Endothelial cell of umbilical vein (primary cell): ENCODE data around the gene KRT71. TPM values are rescaled to one million over a fixed set of nuclear protein-coding genes. Genes with fewer than 3 reads are reported as not detected.

Experiments
- BruUV-seq: library from RNA; stranded (reverse); fragments of 400-500 nt; replicated peaks from 2 replicates; lab custom pipeline; 2021; lab: Mats Ljungman, UMichigan
- CTCF ChIA-PET: fragments of 300-600, 350-600 bp; sonication (Branson Sonifier 250); formaldehyde crosslinking; loops from one replicate; lab custom pipeline; 2021; ENCODE audit warnings: antibody characterized with exemption, inconsistent platforms; lab: Charles Lee
- POLR2A ChIA-PET: fragments of 300-600, 350-600 bp; sonication (Branson Sonifier 250); formaldehyde crosslinking; loops from one replicate; lab custom pipeline; 2021; ENCODE audit warnings: antibody characterized with exemption, inconsistent platforms; lab: Charles Lee
- DNase-seq: peaks from one replicate; pipeline ENCODE4 v3.0.0-alpha.2; 2011; ENCODE audit warnings: low read depth, low spot score
- FAIRE-seq: peaks from 2 replicates; lab custom pipeline; 2011; peaks lifted over from hg19 to GRCh38; lab: Jason Lieb, UNC
- H2AFZ ChIP-seq: 2 replicates; pipeline ENCODE4 v1.6.0; 2012; ENCODE audit warnings: low read depth, low read length, control low read depth, inconsistent platforms
- H3K27ac ChIP-seq: 2 replicates; pipeline ENCODE4 v1.5.1; 2011; ENCODE audit warnings: low read depth, mild to moderate bottlenecking, control low read depth, low read length, moderate library complexity; ENCODE audit not compliant: insufficient read depth
- H3K27me3 ChIP-seq, 2 experiments: 2 replicates each; pipeline versions ENCODE4 v1.6.0 to v1.6.1; 2011; ENCODE audit warnings: low read length in 2 of 2, mixed read lengths in 1 of 2; ENCODE audit not compliant: control insufficient read depth in 2 of 2, insufficient read depth in 2 of 2
- H3K36me3 ChIP-seq, 2 experiments: 2 replicates in 1 of 2; 3 replicates in 1 of 2; pipeline ENCODE4 v1.5.1; 2011; ENCODE audit warnings: low read length in 2 of 2, mild to moderate bottlenecking in 1 of 2, moderate library complexity in 1 of 2; ENCODE audit not compliant: control insufficient read depth in 2 of 2, insufficient read depth in 2 of 2; ENCODE audit errors: extremely low read depth in 1 of 2
- H3K4me1 ChIP-seq: 3 replicates; pipeline ENCODE4 v1.5.1; 2011; ENCODE audit warnings: mild to moderate bottlenecking, low read length; ENCODE audit not compliant: control insufficient read depth, insufficient read depth; ENCODE audit errors: extremely low read depth
- H3K4me2 ChIP-seq: 2 replicates; pipeline ENCODE4 v1.6.1; 2011; ENCODE audit warnings: low read length, control low read depth, mixed read lengths; ENCODE audit not compliant: insufficient read depth
- H3K4me3 ChIP-seq, 3 experiments: fragments of 200-600 bp in 1 of 3; sonication (generic), shearing (Covaris generic) in 1 of 3; replicated peaks in 1 of 3; 2 replicates each; pipeline ENCODE4 v1.5.1; 2011 to 2016; ENCODE audit warnings: control low read depth in 3 of 3, low read length in 3 of 3, mild to moderate bottlenecking in 2 of 3, inconsistent platforms in 1 of 3, low read depth in 1 of 3, moderate library complexity in 1 of 3; ENCODE audit not compliant: insufficient read depth in 1 of 3
- H3K79me2 ChIP-seq: 2 replicates; pipeline ENCODE4 v1.6.0; 2012; ENCODE audit warnings: low read length, inconsistent platforms; ENCODE audit not compliant: control insufficient read depth, insufficient read depth
- H3K9ac ChIP-seq: replicated peaks from 2 replicates; pipeline ENCODE3; 2011; ENCODE audit warnings: low read length, control low read depth; ENCODE audit not compliant: insufficient read depth; ENCODE audit errors: extremely low read depth
- H3K9me1 ChIP-seq: replicated peaks from 3 replicates; pipeline ENCODE4 v1.6.0; 2011; ENCODE audit warnings: mild to moderate bottlenecking, low read length; ENCODE audit not compliant: control insufficient read depth, insufficient read depth; ENCODE audit errors: extremely low read depth
- H3K9me3 ChIP-seq: replicated peaks from 2 replicates; pipeline ENCODE4 v1.5.1; 2012; ENCODE audit warnings: low read length, inconsistent platforms; ENCODE audit not compliant: control insufficient read depth, insufficient read depth
- H4K20me1 ChIP-seq: replicated peaks from 2 replicates; pipeline ENCODE3; 2011; ENCODE audit warnings: mild to moderate bottlenecking, low read length; ENCODE audit not compliant: control insufficient read depth, insufficient read depth; ENCODE audit errors: extremely low read depth
- EZH2 ChIP-seq: IDR thresholded peaks from 2 replicates; pipeline ENCODE4 v1.6.1; 2012; ENCODE audit warnings: borderline replicate concordance, low read depth, mild to moderate bottlenecking, moderate library complexity, low read length, inconsistent platforms; ENCODE audit not compliant: severe bottlenecking
- FOS ChIP-seq: IDR thresholded peaks from 2 replicates; pipeline ENCODE4 v1.6.1; 2011; ENCODE audit warnings: mild to moderate bottlenecking, low read length, moderate library complexity, borderline replicate concordance; ENCODE audit not compliant: insufficient read depth
- JUN ChIP-seq: IDR thresholded peaks from 2 replicates; pipeline ENCODE4 v1.6.1; 2011; ENCODE audit warnings: borderline replicate concordance, low read depth; ENCODE audit not compliant: insufficient read length, insufficient read depth
- POLR2A ChIP-seq: IDR thresholded peaks from 2 replicates; pipeline ENCODE4 v1.6.1; 2012; ENCODE audit warnings: low read depth, mild to moderate bottlenecking, control low read depth, low read length
- POLR2AphosphoS5 ChIP-seq: IDR thresholded peaks from 2 replicates; pipeline ENCODE4 v1.6.1; 2012; ENCODE audit warnings: low read depth, mild to moderate bottlenecking, control low read depth, low read length, moderate library complexity; ENCODE audit not compliant: insufficient read depth
- dilution Hi-C: fragments of 300-500 bp; cut with MboI; formaldehyde crosslinking; loops from one replicate; pipeline ENCODE4 v1.15.0; 2019; ENCODE audit warnings: low sequenced_read_pairs; ENCODE audit not compliant: extremely low pct_ligation_motif_present
- intact Hi-C: fragments of 100-400 bp; cut with micrococcal nuclease; formaldehyde crosslinking; loops from one replicate; pipeline ENCODE4 v1.10.0; 2022
- polyA plus RNA-seq, 4 experiments: library from polyadenylated mRNA; depleted of rRNA in 3 of 4; stranded (reverse) in 3 of 4; unstranded in 1 of 4; fragments of >200 nt; gene quantifications; 2 replicates each; pipeline versions ENCODE4 v1.2.1 to v1.2.3, GENCODE V29; 2011 to 2012; ENCODE audit warnings: missing spikeins in 1 of 4
- total RNA-seq: library from RNA; stranded (reverse); gene quantifications from 2 replicates; pipeline ENCODE4 v1.2.3, GENCODE V29; 2021
- TF ChIP-seq, protein P1 (sequence below), 2 donors: IDR thresholded peaks; 1 replicate in 1 of 2; 2 replicates in 1 of 2; pipeline ENCODE4 v1.5.1; 2011; ENCODE audit warnings: low read length in 2 of 2, mild to moderate bottlenecking in 2 of 2, moderate library complexity in 2 of 2, control low read depth in 1 of 2, inconsistent platforms in 1 of 2, low read depth in 1 of 2; ENCODE audit not compliant: insufficient read depth in 1 of 2; ENCODE audit errors: extremely low read depth in 1 of 2

Gene KRT71
- total and polyA plus RNA-seq, 2 donors (not counting 3 experiments of a cell fraction or from before 2014, with no cell fraction given) = not detected

DNA sequence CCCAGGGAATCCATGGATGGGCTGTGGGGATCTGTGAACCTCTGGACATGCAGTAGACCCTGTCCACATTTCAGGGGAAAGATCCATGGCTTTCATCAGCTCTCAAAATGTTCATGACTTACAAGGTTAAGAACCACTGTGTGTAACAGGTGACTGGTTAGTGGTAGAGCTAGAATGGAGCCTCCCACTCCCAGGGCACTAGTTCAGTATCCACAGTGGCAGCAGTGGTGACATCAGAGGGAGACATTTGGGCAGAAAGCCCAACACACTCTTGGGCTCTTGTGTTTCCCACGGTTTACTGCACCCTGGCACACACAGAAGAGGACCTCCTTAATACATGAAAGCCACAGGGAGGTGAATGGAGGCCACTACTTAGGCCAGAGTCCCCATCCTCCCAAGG, 11.6 kb upstream of the KRT71 start:
- no TSS peak for BruUV-seq
- TF ChIP-seq, protein P1, sequence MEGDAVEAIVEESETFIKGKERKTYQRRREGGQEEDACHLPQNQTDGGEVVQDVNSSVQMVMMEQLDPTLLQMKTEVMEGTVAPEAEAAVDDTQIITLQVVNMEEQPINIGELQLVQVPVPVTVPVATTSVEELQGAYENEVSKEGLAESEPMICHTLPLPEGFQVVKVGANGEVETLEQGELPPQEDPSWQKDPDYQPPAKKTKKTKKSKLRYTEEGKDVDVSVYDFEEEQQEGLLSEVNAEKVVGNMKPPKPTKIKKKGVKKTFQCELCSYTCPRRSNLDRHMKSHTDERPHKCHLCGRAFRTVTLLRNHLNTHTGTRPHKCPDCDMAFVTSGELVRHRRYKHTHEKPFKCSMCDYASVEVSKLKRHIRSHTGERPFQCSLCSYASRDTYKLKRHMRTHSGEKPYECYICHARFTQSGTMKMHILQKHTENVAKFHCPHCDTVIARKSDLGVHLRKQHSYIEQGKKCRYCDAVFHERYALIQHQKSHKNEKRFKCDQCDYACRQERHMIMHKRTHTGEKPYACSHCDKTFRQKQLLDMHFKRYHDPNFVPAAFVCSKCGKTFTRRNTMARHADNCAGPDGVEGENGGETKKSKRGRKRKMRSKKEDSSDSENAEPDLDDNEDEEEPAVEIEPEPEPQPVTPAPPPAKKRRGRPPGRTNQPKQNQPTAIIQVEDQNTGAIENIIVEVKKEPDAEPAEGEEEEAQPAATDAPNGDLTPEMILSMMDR (IDR thresholded peaks at IDR 0.05; ENCODE audit: extremely low read depth in 1 of 2, insufficient read depth in 1 of 2, low read depth in 1 of 2, low read length in 2 of 2) = no peak
- TF ChIP-seq POLR2A (no peak), POLR2AphosphoS5 (no peak), EZH2 (no peak), JUN (no peak)
- H3K27ac ChIP-seq = no peak overlapping the region
- no peak overlapping the region for H3K4me3 ChIP-seq
- no peaks in the 10 kb centered on the region for H4K20me1 ChIP-seq
- no peaks in the 10 kb centered on the region for H3K36me3 ChIP-seq
- no peaks in the 10 kb centered on the region for H3K4me1 ChIP-seq
- POLR2A ChIA-PET = no interaction called here
- no peaks in the 10 kb centered on the region for H3K9me3 ChIP-seq
- FAIRE-seq = no peak
- CTCF ChIA-PET = no interaction called here
- intact Hi-C loops = no loop called here
- dilution Hi-C loops = no loop called here
- H3K9ac ChIP-seq = no peak overlapping the region
- H3K9me1 ChIP-seq = no peaks in the 10 kb centered on the region
- peaks cover 7% of the 10 kb centered on the region in 2 experiments for H3K27me3 ChIP-seq
- no peak overlapping the region for H2AFZ ChIP-seq
- no peak for DNase-seq
- no peaks in the 10 kb centered on the region for H3K79me2 ChIP-seq
- no peak overlapping the region for H3K4me2 ChIP-seq

DNA sequence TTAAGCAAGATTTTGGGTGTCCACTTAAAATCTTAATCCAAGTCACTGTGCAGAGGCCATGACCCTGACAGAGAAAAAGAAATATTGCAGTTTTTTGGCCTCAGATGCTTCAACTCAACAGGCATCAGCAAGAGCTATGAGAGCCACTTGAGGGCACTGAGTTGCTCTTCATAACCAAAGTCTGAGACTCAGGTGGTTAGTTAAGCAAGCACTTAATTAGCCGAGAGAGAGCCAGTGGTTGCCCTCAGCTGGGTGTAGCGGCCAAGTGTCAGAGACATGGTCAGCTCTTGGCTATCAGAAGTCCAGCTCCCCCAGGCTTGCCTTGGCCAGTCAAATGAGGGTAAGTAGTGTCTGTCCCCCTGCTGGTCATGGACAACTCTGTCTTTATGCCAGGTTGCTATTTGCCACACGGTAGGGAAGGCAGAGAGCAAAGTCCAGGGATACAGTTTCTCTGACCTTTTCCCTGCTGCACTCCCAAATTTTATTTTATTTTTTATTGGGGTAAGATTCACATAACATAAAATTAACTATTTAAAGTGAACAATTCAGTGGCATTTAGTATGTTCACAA, 9.0 kb upstream of the KRT71 start:
- intact Hi-C loops (no loop called here), dilution Hi-C loops (no loop called here)
- Histone ChIP-seq H3K9me3 (no peaks in the 10 kb centered on the region), H2AFZ (no peak overlapping the region), H3K27me3 (peaks cover 7% of the 10 kb centered on the region in 2 experiments), H3K36me3 (no peaks in the 10 kb centered on the region), H3K27ac (no peak overlapping the region), H3K4me2 (no peak overlapping the region), H4K20me1 (no peaks in the 10 kb centered on the region), H3K4me1 (no peaks in the 10 kb centered on the region), H3K9ac (no peak overlapping the region), H3K9me1 (no peaks in the 10 kb centered on the region), H3K4me3 (no peak overlapping the region), H3K79me2 (no peaks in the 10 kb centered on the region)
- FAIRE-seq (no peak), DNase-seq (no peak)
- ChIA-PET CTCF (no interaction called here), POLR2A (no interaction called here)
- no peak for TF ChIP-seq FOS
- TF ChIP-seq, protein P1 (IDR thresholded peaks at IDR 0.05; ENCODE audit: extremely low read depth in 1 of 2, insufficient read depth in 1 of 2, low read depth in 1 of 2, low read length in 2 of 2) = peak in 1 of 2 donors; percentile 20
- no TSS peak for BruUV-seq
